NCI-H526 (cell line): ENCODE results near the gene RYR1.
"Not testable (repeated sequence)": the region's sequence is repeated elsewhere in the genome, so short reads cannot be mapped to it uniquely, and the experiment has no call there.

ENCODE experiments used
- DNase-seq, 2 experiments: peaks; one replicate each; lab custom pipeline; 2025; lab: John Stamatoyannopoulos, UW

Gene RYR1

DNA sequence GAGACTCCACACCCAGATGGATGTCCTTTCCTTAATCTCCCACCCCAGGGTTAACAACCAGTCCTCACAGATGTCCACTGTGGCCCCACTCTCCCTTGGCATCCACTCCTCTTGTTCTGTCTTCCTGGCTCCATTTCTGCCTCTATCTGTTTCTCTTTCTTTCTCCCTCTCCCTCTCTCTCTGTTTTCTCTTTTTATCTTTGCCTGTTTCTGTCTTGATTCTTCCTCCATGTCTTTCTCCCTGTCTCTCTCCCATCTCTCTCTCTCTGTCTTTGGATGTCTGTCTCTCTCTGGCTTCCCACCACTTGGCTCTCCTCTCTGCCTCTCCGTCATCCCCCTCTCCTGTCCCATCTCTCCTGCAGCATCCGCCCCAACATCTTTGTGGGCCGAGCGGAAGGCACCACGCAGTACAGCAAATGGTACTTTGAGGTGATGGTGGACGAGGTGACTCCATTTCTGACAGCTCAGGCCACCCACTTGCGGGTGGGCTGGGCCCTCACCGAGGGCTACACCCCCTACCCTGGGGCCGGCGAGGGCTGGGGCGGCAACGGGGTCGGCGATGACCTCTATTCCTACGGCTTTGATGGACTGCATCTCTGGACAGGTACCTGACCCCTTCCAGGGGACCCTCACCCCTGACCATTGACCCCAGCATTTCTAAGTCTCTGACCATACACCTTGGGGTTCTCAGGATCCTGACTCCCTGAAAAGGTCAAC is 24.4 kb downstream of the RYR1 start:
- DNase-seq: no peak

DNA sequence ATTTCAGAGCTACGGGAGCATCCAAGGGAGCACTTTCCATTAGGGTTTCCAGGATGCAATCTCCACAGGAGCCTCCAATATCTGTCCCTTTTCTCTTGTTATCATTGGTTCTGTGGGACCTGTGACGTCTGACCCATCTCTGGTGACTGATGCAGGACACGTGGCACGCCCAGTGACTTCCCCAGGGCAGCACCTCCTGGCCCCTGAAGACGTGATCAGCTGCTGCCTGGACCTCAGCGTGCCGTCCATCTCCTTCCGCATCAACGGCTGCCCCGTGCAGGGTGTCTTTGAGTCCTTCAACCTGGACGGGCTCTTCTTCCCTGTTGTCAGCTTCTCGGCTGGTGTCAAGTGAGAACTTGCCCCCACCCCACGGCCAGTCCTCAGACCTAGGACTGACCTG is 25.5 kb downstream of the RYR1 start:
- no peak for DNase-seq

DNA sequence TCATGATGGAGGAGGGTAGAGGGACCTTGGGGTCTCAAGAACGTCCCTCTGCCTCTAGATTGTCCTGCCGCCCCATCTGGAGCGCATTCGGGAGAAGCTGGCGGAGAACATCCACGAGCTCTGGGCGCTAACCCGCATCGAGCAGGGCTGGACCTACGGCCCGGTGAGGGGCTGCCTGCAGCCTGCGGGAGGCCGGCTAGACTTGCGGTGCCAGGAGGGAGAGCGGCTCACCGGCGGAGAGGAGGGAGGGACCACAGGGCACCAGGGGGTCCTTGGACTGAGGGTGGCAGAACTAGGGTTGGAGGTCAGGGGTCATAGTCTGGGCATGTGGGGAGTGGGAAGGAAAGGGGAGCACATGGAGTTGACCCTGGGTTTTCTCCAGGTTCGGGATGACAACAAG is 29.9 kb downstream of the RYR1 start:
- DNase-seq: no peak

DNA sequence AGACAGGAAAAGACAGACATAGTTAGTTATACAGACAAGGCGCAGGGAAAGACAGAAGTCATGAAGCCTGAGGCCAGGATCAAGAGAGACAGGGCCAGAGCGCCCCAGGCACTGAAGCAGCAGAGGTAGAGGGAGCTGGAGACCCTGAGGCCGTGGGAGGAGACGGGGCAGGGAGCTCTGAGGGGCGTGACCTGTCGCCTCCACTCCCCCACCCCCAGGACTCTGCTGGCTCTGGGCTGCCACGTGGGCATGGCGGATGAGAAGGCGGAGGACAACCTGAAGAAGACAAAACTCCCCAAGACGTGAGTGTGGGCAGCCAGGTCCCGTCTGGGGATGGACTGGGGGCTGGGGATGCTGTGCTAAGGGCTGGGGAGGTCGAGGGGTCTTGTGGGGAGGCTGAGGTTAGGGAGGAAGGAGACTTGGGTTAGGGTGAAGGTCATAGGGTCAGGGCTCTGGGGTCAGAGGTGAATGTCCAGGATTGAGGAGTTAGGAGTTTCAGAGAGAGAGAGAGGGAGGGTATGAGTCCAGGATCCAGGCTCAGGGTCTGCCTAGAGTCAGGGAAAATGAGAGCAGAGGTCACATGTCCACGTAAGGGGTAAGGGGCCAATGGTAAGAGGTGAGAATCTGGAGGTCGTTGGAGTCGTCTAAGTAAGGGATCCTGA is 31.1 kb downstream of the RYR1 start:
- no peak for DNase-seq

DNA sequence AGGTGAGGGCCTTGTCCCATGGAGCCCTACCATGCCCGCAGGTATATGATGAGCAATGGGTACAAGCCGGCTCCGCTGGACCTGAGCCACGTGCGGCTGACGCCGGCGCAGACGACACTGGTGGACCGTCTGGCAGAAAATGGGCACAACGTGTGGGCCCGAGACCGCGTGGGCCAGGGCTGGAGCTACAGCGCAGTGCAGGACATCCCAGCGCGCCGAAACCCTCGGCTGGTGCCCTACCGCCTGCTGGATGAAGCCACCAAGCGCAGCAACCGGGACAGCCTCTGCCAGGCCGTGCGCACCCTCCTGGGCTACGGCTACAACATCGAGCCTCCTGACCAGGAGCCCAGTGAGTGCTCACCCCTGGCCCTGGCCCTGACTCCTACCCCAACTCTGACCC is 32.6 kb downstream of the RYR1 start:
- DNase-seq: no peak

DNA sequence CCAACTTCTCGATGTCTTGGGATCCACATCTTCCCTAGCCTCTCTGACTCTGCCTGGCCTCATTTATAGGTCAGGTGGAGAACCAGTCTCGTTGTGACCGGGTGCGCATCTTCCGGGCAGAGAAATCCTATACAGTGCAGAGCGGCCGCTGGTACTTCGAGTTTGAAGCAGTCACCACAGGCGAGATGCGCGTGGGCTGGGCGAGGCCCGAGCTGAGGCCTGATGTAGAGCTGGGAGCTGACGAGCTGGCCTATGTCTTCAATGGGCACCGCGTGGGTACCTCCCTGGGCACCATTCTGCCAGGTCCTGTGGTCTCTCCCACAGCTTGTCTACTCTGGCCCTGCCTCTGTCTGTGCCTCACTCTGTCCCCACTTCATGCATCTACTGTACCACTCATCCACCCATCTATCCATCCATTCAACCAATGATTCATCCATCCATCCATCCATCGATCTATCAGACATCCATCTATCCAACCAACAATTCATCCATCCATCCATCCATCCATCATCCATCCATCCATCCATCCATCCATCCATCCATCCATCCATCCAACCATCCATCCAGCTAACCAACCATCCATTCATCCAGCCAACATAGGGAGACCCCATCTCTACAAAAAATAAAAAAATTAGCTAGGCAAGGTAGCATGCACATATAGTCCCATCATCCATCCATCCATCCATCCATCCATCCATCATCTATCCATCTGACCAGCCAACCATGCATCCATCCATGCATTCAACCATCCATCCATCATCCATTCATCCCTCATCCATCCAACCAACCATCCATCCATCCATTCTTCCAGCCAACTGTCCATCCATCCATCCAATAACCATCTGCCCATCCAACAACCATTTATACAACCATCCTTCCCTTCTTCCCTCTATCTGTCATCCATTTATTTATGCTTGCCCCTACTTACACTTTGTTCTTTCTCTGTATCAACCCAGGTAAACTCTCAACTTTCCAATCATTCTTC is 34.3 kb downstream of the RYR1 start:
- no peak for DNase-seq

DNA sequence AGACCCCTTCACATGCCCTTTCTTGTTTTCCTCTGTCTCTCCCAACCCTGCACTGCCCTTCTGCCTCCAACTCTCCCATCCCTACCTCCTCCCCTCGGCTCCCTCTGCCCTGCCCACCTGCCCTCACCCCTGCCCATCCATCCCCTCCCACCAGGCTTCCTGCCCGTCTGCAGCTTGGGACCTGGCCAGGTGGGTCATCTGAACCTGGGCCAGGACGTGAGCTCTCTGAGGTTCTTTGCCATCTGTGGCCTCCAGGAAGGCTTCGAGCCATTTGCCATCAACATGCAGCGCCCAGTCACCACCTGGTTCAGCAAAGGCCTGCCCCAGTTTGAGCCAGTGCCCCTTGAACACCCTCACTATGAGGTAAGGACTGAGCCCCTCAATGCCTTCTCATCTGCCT is 35.7 kb downstream of the RYR1 start:
- DNase-seq: no peak

DNA sequence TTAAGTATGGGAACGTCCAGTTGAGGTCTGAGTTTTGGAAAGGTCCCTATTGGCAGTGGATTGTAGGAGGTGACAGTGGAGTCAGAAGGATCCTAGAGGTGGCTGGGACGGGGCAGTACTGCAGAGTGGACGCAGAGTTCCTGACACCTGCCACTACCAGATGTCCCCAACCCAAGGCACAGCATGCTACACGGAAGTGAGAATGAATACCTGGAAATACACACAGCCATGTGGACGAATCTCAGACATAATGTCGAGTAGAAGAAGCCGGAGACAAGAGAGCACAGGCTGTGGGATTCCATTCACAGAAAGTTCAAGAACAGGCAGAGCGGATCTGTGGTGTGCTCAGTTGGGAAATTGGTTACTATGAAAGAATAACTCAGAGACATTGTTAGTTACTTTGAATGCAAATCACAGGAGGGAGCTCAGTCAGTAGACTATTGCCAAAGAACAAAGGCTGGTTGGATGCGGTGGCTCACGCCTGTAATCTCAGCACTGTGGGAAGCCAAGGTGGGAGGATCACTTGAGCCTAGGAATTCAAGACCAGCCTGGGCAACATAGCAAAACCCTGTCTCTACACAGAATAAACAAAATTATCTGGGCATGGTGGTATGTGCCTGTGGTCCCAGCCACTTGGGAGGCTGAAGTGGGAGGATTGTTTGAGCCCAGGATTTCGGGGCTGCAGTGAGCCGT is 37.4 kb downstream of the RYR1 start:
- no peak for DNase-seq

DNA sequence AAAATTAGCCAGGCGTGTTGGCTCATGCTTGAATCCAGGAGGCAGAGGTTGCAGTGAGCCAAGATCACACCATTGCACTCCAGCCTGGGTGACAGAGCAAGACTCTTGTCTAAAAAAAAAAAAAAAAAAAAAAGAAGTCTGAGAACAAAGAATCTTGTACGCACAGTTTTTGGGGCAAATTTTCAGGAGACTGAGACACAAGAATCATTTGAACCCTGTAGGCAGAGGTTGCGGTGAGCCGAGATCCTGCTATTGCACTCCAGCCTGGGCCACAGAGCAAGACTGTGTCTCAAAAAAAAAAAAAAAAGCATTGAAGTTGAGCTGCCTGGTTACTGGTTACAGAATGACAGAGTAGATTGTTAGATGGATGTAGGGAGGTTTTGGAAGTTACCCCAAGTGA is 39.2 kb downstream of the RYR1 start:
- DNase-seq: not testable (repeated sequence)

DNA sequence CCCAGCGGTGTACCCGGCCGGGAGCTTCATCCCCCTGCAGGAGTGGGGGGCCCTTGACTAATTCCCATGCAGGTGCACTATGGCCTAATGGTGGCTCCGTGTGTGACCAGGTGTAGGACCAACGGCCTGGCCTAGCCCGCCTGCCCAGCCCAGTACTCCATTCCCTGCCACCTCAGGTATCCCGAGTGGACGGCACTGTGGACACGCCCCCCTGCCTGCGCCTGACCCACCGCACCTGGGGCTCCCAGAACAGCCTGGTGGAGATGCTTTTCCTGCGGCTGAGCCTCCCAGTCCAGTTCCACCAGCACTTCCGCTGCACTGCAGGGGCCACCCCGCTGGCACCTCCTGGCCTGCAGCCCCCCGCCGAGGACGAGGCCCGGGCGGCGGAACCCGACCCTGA is 39.7 kb downstream of the RYR1 start:
- no peak for DNase-seq

DNA sequence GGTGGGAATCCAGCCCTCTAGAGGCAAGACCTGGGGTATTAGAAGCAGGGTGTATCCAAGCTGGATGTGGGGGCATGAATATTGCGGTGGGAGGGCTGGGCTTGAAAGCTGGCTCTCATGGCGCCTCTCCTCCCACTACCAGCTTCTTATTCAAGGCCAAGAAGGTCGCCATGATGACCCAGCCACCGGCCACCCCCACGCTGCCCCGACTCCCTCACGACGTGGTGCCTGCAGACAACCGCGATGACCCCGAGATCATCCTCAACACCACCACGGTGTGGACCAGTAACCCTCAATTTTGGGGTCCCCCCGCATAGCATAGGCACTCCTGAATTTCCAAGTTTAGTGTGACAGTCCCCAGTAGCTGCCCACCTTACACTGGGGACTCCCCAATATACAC is 41.7 kb downstream of the RYR1 start:
- DNase-seq: no peak

DNA sequence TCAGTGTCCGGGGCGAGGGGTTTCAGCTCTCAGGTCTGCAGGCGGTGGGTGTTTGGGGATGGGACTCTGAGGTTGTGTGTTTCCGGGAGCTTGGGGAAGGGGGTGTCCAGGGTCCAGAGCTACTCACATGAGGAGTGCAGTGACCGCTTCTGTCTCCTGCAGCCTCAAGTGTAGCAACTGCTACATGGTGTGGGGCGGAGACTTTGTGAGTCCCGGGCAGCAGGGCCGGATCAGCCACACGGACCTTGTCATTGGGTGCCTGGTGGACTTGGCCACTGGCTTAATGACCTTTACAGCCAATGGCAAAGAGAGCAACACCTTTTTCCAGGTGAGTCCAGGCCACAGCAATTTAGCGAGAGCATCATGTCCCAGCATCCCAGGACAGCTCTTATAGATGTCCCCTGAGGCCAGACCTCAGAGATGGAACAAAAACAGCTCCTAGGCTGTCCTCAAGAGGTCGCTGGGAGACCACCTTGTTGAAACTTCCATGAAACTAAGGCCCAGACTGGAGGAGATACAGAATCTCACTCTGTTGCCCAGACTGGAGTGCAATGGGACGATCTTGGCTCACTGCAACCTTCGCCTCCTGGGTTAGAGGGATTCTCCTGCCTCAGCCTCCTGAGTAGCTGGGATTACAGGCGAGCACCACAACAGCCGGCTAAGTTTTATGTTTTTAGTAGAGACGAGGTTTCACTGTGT is 44.9 kb downstream of the RYR1 start:
- DNase-seq: peak; percentile 46 to 76

DNA sequence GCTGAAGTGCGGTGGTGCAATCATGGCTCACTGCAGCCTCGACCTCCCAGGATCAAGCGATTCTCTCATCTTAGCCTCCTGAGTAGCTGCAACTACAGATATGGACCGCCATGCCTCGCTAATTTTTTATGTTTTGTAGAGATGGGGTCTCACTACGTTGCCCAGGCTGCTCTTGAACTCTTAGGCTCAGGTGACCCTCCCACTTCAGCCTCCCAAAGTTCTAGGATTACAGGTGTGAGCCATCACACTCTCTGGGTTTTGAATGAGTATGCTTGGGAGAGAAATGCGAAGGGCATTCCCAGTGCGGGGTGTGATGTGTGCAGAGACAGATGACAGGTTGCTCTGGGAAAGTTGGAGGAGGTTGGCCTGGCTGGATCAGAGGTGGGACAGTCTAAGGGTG is 49.0 kb downstream of the RYR1 start:
- DNase-seq: no peak

DNA sequence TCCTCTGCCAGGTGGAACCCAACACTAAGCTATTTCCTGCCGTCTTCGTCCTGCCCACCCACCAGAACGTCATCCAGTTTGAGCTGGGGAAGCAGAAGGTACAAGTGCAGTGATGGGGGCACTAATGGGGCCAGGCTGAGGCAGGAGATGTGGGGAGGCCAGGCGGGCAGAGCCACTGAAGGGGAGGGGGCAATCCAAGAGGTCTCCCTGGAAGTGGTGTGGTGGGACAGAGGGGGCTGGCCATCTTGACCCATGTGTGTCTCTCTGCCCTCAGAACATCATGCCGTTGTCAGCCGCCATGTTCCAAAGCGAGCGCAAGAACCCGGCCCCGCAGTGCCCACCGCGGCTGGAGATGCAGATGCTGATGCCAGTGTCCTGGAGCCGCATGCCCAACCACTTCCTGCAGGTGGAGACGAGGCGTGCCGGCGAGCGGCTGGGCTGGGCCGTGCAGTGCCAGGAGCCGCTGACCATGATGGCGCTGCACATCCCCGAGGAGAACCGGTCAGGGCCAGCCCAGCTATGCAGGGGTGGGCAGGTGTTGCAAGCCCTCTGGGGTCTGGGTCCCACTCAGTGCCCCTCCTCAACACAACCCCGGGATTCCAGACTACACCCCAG is 49.6 kb downstream of the RYR1 start:
- peak in 1 of 2 experiments; percentile 25 for DNase-seq

DNA sequence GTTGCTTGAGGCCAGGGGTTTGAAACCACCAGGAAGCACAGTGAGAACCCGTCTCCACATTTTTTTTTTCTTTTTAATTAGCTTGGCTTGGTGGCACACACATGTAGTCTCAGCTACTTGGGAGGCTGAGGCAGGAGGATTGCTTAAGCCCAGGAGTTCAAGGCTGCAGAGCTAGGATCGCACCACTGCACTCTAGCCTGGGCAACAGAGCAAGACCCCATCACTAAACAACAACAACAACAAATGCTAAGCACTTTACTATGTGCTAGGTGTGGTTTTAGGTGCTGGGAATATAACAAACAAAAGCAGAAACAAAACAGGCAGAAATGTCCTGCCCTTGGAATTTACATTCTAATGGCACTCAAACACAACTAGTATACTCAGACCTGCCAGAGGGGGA is 51.3 kb downstream of the RYR1 start:
- no peak for DNase-seq

DNA sequence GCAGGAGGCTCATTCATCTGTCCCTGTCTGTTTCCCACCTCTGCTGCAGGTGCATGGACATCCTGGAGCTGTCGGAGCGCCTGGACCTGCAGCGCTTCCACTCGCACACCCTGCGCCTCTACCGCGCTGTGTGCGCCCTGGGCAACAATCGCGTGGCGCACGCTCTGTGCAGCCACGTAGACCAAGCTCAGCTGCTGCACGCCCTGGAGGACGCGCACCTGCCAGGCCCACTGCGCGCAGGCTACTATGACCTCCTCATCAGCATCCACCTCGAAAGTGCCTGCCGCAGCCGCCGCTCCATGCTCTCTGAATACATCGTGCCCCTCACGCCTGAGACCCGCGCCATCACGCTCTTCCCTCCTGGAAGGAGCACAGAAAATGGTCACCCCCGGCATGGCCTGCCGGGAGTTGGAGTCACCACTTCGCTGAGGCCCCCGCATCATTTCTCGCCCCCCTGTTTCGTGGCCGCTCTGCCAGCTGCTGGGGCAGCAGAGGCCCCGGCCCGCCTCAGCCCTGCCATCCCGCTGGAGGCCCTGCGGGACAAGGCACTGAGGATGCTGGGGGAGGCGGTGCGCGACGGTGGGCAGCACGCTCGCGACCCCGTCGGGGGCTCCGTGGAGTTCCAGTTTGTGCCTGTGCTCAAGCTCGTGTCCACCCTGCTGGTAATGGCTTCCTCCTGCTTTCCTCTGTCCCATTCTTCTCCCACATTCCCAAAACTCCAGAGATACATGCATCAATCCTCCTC is 52.2 kb downstream of the RYR1 start:
- DNase-seq: no peak

DNA sequence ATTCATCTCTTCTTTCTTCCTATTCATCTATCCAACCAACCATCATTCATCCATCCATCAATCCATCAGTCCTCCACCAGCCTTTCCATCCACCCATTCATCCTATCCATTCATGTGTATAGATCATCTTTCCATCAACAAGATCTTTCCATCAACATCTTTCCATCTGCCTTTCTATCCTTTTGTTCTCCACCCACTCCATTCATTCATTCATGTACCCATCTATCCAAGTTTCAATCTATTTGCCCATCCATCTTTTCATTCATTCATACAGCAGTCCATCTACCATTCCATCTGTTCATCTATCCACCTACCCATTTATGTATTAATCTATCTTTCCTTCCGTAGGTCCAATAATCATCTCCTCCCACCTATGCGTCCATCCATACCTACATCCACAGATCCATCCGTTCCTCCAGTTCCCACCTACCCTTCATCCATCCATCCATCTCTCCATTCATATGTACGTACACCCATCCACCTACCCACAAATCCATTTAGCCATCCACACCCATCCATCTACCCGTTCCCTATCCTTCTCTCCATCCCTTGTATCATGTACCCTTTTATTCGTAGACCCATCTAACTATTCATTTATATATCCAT is 53.3 kb downstream of the RYR1 start:
- DNase-seq: no peak

DNA sequence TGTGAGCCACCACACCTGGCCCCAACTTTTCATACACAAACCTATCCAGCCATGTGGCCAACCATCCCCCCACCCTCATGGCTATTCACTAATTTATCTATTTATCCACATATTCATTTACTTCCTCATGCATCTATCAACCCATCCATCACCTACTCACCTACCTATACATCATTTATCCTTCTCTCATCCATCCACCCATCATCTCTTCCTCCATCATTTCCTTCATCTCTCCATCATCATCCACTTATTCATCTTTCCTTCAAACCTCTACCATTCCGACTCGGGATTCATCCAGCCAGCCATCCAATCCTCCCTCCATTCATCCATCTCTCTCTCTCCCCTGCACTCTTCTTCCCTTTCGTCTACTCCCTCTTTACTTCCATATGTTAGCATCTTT is 54.6 kb downstream of the RYR1 start:
- no peak for DNase-seq

DNA sequence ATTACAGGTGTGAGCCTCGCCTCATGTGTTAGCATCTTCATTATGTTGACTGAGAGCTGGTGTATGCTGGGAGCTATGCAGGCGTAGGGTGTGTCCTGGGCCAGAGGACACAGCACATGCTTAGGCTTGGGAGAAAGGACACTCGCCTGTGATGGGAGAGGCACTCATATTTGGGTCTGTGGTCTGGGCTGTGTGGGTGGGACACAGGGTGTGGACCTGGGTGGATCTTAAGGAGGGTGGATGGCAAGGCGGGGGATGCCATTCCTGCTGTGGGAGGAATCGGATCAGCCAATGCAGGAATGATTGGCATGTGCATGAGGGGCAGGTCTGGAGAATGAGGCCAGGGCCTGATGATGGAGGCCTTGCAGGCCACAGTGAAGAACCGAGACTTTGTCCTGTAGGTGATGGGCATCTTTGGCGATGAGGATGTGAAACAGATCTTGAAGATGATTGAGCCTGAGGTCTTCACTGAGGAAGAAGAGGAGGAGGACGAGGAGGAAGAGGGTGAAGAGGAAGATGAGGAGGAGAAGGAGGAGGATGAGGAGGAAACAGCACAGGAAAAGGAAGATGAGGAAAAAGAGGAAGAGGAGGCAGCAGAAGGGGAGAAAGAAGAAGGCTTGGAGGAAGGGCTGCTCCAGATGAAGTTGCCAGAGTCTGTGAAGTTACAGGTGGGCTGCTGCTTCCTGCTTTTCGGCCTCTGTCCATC is 55.4 kb downstream of the RYR1 start:
- no peak for DNase-seq
